Neural progenitor cell (in vitro differentiated cells): Measurements from ENCODE around the gene UCP3.

Experiments
- EZH2 ChIP-seq: fragments of 200-600 bp; sonication (generic); IDR thresholded peaks from 2 replicates; pipeline ENCODE4 v1.6.1; 2017; ENCODE audit warnings: antibody characterized with exemption, mild to moderate bottlenecking, moderate library complexity
- EZH2phosphoT487 ChIP-seq: fragments of 200-600 bp; sonication (generic); IDR thresholded peaks from 2 replicates; pipeline ENCODE4 v1.6.1; 2017; ENCODE audit warnings: antibody characterized with exemption
- TF ChIP-seq, protein P1 (sequence below): fragments of 200-600 bp; sonication (generic); IDR thresholded peaks from 2 replicates; pipeline ENCODE4 v1.5.1; 2017; ENCODE audit warnings: antibody characterized with exemption, mild to moderate bottlenecking

DNA sequence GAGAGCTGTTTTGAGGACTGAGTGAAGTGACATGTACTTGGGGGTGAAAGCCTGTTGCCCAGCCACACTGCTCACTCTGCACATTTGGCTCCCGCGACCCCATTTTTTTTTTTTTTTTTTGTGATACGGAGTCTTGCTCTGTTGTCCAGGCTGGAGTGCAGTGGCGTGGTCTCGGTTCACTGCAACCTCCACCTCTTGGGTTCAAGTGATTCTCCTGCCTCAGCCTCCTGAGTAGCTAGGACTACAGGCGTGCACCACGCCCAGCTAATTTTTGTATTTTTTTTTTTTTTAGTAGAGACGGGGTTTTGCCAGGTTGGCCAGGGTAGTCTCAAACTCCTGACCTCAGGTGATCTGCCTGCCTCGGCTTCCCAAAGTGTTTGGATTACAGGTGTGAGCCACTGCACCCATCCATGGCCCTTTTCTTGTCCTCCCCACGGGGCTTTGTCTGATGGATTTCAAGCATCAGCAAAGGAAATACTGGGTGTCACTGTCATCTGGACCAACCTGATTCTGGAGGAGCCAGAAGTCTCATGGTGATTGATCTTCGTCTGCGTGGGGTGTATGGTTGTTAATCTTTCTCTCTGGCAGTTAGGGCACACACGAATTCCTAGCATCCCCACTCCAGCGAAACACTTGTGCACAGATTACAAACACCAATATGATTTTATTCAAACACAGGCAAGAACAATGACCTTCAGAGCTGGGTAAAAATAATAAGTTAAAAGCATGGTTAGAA lies 3.4 kb upstream of the UCP3 start:
- TF ChIP-seq, protein P1, sequence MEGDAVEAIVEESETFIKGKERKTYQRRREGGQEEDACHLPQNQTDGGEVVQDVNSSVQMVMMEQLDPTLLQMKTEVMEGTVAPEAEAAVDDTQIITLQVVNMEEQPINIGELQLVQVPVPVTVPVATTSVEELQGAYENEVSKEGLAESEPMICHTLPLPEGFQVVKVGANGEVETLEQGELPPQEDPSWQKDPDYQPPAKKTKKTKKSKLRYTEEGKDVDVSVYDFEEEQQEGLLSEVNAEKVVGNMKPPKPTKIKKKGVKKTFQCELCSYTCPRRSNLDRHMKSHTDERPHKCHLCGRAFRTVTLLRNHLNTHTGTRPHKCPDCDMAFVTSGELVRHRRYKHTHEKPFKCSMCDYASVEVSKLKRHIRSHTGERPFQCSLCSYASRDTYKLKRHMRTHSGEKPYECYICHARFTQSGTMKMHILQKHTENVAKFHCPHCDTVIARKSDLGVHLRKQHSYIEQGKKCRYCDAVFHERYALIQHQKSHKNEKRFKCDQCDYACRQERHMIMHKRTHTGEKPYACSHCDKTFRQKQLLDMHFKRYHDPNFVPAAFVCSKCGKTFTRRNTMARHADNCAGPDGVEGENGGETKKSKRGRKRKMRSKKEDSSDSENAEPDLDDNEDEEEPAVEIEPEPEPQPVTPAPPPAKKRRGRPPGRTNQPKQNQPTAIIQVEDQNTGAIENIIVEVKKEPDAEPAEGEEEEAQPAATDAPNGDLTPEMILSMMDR, result no peak
- no peak for TF ChIP-seq EZH2
- no peak for TF ChIP-seq EZH2phosphoT487
